ENCODE data around the gene KDM6A.
"Not testable (repeated sequence)": the region's sequence is repeated elsewhere in the genome, so short reads cannot be mapped to it uniquely, and the experiment has no call there.

KDM6A gene

DNA sequence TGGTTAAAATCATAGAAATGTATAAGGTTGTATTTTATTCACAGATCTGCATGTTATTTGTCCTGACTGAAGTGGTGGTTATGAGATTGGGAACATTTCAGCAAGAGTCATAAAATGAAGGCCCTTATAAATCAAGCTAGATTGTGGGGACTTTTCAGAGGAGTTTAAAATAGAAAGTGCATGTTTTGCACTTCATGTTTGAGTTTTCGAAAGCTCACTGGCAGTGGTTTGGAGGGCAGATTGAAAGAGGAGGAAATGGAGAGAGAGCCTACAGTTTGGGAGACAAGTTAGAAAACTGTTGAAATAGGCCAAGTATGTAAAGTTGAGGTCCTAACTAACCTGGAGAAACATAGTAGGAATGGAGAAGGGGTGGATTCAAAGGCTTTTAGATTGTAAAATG, 124.9 kb downstream of the KDM6A start:
- Histone ChIP-seq H3K4me2 (no peak overlapping the region), H4K20me1 (peaks cover 73% of the 10 kb centered on the region), H3K9me3 (peaks cover 27% of the 10 kb centered on the region), H3K4me1 (peaks cover 8% of the 10 kb centered on the region; the same call in 1 of the 2 replicates), H3K27me3 (no peaks in the 10 kb centered on the region), H3K9ac (no peak overlapping the region), H3K4me3 (no peak overlapping the region), H3K36me3 (peaks cover 47% of the 10 kb centered on the region), H3K27ac (no peak overlapping the region)
- no peak for TF ChIP-seq Cebpa-rat (IDR thresholded peaks at IDR 0.05)

DNA sequence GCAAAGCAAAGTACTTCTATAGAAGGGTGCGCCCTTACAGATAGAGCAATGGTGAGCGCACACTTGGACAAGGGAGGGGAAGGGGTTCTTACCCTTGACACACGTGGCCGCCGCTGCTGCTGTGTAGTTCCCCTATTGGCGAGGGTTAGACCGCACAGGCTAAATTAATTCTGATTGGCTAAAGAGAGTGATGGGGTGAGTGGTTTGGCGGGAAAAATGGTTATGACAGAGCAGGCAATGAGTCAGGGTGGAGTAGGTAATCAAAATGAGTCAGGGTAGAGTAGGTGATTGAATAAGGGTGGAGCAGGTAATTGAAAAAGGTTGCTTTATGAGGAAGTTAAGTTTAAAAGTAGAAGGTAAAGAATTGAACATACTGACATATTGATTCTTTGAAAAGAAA, 126.2 kb downstream of the KDM6A start:
- Histone ChIP-seq H4K20me1 (peaks cover 73% of the 10 kb centered on the region), H3K9me3 (peaks cover 33% of the 10 kb centered on the region), H3K36me3 (peaks cover 48% of the 10 kb centered on the region)
- not testable (repeated sequence) for H3K9ac ChIP-seq, H3K4me3 ChIP-seq, H3K27me3 ChIP-seq, H3K27ac ChIP-seq, H3K4me2 ChIP-seq, H3K4me1 ChIP-seq

DNA sequence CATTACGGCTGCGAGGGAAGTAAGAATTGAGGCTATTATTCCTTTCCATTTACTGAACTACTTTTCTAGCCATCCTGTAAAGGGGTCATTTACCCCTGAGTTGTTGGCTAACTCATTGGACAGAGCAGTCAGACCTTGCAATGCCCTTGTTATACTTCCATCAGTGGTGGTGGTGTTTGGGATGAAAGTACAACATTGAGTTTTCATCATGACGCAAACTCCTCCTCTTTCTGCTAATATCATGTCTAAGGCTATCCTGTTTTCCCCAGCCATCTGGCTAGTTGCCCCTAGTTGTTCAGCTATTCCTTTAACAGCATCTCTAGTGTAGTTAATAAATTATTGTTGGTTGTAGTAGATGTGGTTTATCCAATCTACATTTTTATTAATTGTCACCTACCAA, 126.9 kb downstream of the KDM6A start:
- not testable (repeated sequence) for H3K4me1 ChIP-seq, H3K27ac ChIP-seq, H3K27me3 ChIP-seq, H3K4me3 ChIP-seq, H3K4me2 ChIP-seq, H3K9ac ChIP-seq
- Histone ChIP-seq H4K20me1 (peaks cover 73% of the 10 kb centered on the region), H3K36me3 (peaks cover 49% of the 10 kb centered on the region), H3K9me3 (peaks cover 40% of the 10 kb centered on the region)

DNA sequence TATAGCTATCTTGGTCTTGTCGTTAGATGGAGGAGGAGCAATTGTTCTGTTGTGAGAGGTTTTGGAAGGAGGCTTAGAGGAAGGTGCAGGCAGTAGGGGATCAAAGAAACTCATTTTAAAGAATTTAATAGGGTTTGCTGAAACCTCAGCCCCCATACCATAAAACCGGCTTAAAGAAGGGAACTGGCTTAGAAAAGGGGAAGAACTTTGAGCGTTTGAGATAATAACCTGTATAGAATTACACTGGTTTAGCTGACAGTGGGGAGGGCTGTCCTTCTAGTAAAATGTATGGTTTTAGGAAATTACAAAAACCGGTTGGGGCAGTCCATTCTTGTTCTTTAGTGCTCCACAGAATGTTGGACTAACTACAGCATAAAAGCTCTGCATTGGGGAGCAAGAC, 128.1 kb downstream of the KDM6A start:
- H3K36me3 ChIP-seq, result peaks cover 52% of the 10 kb centered on the region
- no peak overlapping the region for H3K27ac ChIP-seq
- H3K9me3 ChIP-seq, result peaks cover 42% of the 10 kb centered on the region
- H3K27me3 ChIP-seq, result no peaks in the 10 kb centered on the region
- H4K20me1 ChIP-seq, result peaks cover 61% of the 10 kb centered on the region
- TF ChIP-seq Cebpa-rat (IDR thresholded peaks at IDR 0.05), result no peak
- peaks cover 8% of the 10 kb centered on the region; the same call in 1 of the 2 replicates for H3K4me1 ChIP-seq
- H3K4me2 ChIP-seq, result no peak overlapping the region
- no peak overlapping the region for H3K4me3 ChIP-seq
- no peak overlapping the region for H3K9ac ChIP-seq

DNA sequence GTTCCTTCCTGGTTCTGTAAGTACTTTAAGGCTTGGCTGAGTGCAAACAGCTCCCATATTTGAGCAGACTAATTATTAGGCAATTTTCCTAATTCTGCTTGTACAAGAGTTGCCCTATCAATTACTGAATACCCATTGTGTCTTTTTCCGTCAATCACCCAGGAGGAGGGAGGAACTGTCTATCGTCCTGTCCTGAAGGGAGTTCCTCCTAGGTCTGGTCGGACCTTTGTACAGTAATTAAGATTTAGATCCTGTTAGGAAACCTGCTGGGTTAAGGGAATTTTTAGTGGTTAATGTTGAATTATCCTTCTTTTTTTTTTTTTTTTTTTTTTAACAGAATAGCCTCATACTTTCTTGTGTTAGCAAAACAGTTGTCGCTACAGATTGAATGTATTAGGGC, 130.1 kb downstream of the KDM6A start:
- Histone ChIP-seq H3K36me3 (peaks cover 57% of the 10 kb centered on the region), H3K4me2 (no peak overlapping the region), H3K9me3 (peaks cover 46% of the 10 kb centered on the region), H3K4me1 (peaks cover 8% of the 10 kb centered on the region; the same call in 1 of the 2 replicates), H4K20me1 (peaks cover 52% of the 10 kb centered on the region), H3K4me3 (no peak overlapping the region), H3K27me3 (no peaks in the 10 kb centered on the region), H3K27ac (no peak overlapping the region), H3K9ac (no peak overlapping the region)
- TF ChIP-seq Cebpa-rat (IDR thresholded peaks at IDR 0.05), result no peak

DNA sequence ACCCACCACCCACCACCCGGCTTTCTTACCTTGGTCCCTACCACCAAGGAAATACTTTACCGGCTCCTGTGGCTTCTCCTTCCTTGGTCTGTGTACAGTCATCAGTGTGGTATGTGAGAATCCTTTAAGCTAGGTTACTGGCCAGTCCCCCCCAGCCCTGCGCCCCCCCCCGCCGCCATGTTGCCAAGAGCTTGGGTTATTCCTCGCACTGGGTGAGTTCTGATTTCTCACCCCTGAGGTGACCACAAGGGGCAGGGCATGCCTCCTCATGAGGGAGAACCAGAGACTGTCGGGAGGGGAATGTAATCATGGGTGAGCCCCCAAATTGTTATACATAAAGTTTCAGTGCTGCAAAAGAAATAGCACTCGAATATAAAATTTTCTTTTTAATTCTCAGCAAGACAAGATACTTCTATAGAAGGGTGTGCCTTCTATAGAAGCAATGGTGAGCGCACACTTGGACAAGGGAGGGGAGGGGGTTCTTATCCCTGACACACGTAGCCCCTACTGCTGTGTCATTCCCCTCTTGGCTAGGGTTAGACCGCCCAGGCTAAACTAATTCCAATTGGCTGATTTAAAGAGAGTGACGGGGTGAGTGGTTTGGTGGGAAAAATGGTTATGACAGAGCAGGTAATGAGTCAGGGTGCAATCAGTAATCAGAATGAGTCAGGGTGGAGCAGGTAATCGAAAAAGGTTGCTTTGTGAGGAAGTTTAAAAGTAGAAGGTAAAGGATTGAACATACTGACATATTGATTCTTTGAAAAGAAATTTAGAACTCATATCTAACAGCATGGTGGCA, 133.2 kb downstream of the KDM6A start:
- H3K4me1 ChIP-seq, result peaks cover 7% of the 10 kb centered on the region; the same call in 1 of the 2 replicates
- no peak overlapping the region for H3K27ac ChIP-seq

DNA sequence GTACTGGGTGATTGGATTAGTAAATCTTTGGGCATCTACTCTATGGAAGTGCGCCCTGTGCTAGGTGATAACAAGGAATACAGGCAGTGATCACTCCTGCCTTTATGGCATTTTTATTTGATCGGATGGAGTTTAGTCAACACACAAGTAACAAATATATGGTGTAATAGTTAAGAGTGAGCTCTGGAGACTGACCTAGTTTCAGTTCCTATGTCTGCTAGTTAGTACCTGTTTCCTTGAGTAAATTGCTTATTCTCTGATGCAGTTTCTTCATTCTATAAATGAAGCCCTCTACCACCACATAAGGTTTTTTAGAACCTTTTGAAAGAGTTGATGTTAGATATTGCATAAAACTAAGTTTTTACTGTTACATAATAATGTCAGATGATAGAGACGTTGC, 134.6 kb downstream of the KDM6A start:
- no peak overlapping the region for H3K4me2 ChIP-seq
- no peaks in the 10 kb centered on the region for H3K4me1 ChIP-seq
- H4K20me1 ChIP-seq, result peaks cover 45% of the 10 kb centered on the region
- no peak overlapping the region for H3K4me3 ChIP-seq
- no peak overlapping the region for H3K9ac ChIP-seq
- H3K27me3 ChIP-seq, result no peaks in the 10 kb centered on the region
- no peak overlapping the region for H3K27ac ChIP-seq
- TF ChIP-seq Cebpa-rat (IDR thresholded peaks at IDR 0.05), result no peak
- peaks cover 55% of the 10 kb centered on the region for H3K36me3 ChIP-seq
- peaks cover 46% of the 10 kb centered on the region for H3K9me3 ChIP-seq

More for the DNA sequence above, 133.2 kb downstream of the KDM6A start:
- TF ChIP-seq Cebpa-rat (IDR thresholded peaks at IDR 0.05), result no peak
- H3K27me3 ChIP-seq, result no peaks in the 10 kb centered on the region
- H4K20me1 ChIP-seq, result peaks cover 45% of the 10 kb centered on the region; the same call in 1 of the 2 replicates
- peaks cover 42% of the 10 kb centered on the region for H3K36me3 ChIP-seq
- H3K9ac ChIP-seq, result no peak overlapping the region
- H3K4me3 ChIP-seq, result no peak overlapping the region
- peaks cover 46% of the 10 kb centered on the region for H3K9me3 ChIP-seq
- no peak overlapping the region for H3K4me2 ChIP-seq

DNA sequence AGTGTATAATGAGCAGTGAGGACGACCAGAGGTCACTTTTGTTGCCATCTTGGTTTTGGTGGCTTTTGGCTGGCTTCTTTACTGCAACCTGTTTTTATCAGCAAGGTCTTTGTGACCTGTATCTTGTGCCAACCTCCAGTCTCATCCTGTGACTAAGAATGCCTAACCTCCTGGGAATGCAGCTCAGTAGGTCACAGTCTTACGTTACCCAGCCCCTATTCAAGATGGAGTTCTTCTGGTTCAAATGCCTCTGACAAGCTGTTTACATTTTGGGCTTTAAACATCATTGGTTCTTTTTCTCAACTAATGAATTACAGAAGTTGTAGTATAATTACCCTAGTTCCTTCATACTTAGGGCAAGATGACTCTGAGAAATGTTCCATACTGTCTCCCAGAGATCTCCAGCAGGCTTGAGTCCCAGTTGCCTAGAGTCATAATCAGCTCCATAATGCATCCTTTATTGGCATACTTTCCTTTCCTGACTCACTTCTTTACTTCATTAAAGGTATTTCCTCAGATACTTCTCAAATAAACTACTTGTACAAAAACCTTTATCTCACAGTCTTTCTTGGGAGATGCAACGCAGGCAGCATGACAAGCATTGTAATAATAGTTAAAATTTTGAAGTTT, 136.5 kb downstream of the KDM6A start:
- Histone ChIP-seq H4K20me1 (peaks cover 64% of the 10 kb centered on the region), H3K4me2 (no peak overlapping the region), H3K27ac (no peak overlapping the region), H3K27me3 (no peaks in the 10 kb centered on the region), H3K9ac (no peak overlapping the region), H3K4me1 (no peaks in the 10 kb centered on the region), H3K9me3 (peaks cover 31% of the 10 kb centered on the region), H3K36me3 (peaks cover 51% of the 10 kb centered on the region), H3K4me3 (no peak overlapping the region)
- TF ChIP-seq Cebpa-rat (IDR thresholded peaks at IDR 0.05), result no peak

DNA sequence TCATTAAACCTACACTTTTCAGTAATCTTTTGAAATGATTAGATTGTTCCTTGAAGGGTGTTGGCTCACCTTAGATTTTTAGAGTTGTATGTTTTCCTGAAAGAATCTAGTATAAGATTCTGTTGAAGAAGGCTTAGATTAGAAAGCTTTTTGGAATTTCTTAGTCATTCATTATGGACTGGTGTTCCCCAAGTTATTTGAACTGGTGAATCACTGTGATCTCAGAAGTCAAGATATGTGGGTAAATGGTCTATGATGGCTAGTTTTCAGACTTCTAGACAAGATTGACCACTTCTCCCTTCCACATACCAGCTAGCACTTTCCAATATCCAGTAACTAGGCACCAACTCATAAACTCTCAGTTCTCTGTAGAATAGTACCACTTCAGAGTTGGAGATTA, 138.1 kb downstream of the KDM6A start:
- Histone ChIP-seq H3K9ac (no peak overlapping the region), H4K20me1 (peaks cover 81% of the 10 kb centered on the region), H3K4me1 (no peaks in the 10 kb centered on the region), H3K4me3 (no peak overlapping the region), H3K4me2 (no peak overlapping the region), H3K9me3 (peaks cover 16% of the 10 kb centered on the region), H3K36me3 (peaks cover 44% of the 10 kb centered on the region), H3K27me3 (no peaks in the 10 kb centered on the region), H3K27ac (no peak overlapping the region)
- TF ChIP-seq Cebpa-rat (IDR thresholded peaks at IDR 0.05), result no peak

DNA sequence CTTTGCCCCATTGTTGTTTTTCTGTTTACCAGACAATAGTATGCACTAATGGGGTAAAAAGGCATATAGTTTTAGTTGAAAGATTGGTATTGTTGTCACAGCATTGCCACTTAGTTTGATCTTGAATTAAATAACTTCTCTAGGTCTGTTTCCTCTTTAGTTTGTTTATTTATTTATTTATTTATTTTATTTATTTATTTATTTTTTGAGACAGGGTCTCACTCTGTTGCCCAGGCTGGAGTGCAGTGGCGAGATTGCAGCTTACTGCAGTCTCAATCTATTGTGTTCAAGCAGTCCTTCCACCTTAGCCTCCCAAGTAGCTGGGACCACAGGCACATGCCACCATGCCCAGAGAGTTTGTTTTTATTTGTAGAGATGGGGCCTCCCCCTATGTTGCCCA, 138.6 kb downstream of the KDM6A start:
- H3K4me1 ChIP-seq, result no peaks in the 10 kb centered on the region
- no peak overlapping the region for H3K27ac ChIP-seq
- peaks cover 11% of the 10 kb centered on the region for H3K9me3 ChIP-seq
- no peak overlapping the region for H3K4me3 ChIP-seq
- no peak for TF ChIP-seq Cebpa-rat (IDR thresholded peaks at IDR 0.05)
- H3K36me3 ChIP-seq, result peaks cover 39% of the 10 kb centered on the region
- no peaks in the 10 kb centered on the region for H3K27me3 ChIP-seq
- no peak overlapping the region for H3K4me2 ChIP-seq
- H3K9ac ChIP-seq, result no peak overlapping the region
- H4K20me1 ChIP-seq, result peaks cover 85% of the 10 kb centered on the region

Data from BLaER1 (cell line).